ENCODE data around the gene HECW1. TPM values are rescaled to one million over a fixed set of nuclear protein-coding genes. Genes with fewer than 3 reads are reported as not detected.
A peak's percentile ranks its signal among the peaks of the same experiment; 100 is the strongest.

The HECW1 gene
- polyA plus RNA-seq, 2 of the 4 experiments (the other 2 are of a cell fraction), result 11.3 TPM

DNA sequence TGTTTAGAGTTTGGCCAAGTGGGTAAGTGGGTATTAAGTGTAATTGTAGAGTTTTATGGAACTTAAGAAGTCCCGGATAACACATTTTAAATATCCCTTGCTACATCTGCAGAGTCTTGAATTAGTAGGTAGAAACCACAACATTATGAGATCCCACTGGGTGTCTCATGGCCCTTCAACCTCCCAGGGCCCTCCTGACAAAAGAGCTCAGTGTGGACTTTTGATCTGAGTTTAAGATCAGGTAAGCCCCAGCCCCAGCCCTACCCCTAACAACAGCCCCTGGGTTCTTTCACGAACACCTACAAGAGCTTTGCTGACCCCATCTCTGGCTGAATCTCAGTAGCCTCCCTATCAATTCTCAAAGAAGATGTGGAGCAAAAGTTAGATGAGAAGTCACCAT, 405.0 kb downstream of the HECW1 start (continued):
- TF ChIP-seq MAZ (IDR thresholded peaks at IDR 0.05; ENCODE audit: borderline replicate concordance, low read depth, low read length), result no peak
- no peak for TF ChIP-seq CHD4 (IDR thresholded peaks at IDR 0.05; ENCODE audit: borderline replicate concordance)
- TF ChIP-seq MAFK (IDR thresholded peaks at IDR 0.05; ENCODE audit: partially characterized antibody), result no peak
- TF ChIP-seq HEYL (CRISPR knock-in tag; IDR thresholded peaks at IDR 0.05), result no peak
- TF ChIP-seq ZSCAN20 (CRISPR knock-in tag; IDR thresholded peaks at IDR 0.05), result no peak
- no peak for TF ChIP-seq CHD2 (IDR thresholded peaks at IDR 0.05; ENCODE audit: low read length, partially characterized antibody)
- no peak for TF ChIP-seq ZNF302 (CRISPR knock-in tag; IDR thresholded peaks at IDR 0.05)
- TF ChIP-seq, protein P1, sequence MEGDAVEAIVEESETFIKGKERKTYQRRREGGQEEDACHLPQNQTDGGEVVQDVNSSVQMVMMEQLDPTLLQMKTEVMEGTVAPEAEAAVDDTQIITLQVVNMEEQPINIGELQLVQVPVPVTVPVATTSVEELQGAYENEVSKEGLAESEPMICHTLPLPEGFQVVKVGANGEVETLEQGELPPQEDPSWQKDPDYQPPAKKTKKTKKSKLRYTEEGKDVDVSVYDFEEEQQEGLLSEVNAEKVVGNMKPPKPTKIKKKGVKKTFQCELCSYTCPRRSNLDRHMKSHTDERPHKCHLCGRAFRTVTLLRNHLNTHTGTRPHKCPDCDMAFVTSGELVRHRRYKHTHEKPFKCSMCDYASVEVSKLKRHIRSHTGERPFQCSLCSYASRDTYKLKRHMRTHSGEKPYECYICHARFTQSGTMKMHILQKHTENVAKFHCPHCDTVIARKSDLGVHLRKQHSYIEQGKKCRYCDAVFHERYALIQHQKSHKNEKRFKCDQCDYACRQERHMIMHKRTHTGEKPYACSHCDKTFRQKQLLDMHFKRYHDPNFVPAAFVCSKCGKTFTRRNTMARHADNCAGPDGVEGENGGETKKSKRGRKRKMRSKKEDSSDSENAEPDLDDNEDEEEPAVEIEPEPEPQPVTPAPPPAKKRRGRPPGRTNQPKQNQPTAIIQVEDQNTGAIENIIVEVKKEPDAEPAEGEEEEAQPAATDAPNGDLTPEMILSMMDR (IDR thresholded peaks at IDR 0.05), result no peak
- no peak for TF ChIP-seq RCOR1 (IDR thresholded peaks at IDR 0.05; ENCODE audit: low read depth, low read length)
- no peak for TF ChIP-seq EP300 (IDR thresholded peaks at IDR 0.05)
- TF ChIP-seq, protein P2, sequence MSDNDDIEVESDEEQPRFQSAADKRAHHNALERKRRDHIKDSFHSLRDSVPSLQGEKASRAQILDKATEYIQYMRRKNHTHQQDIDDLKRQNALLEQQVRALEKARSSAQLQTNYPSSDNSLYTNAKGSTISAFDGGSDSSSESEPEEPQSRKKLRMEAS (IDR thresholded peaks at IDR 0.05), result no peak

- no peak for FAIRE-seq
- ATAC-seq, result no peak
- Histone ChIP-seq H3K4me1 (peaks cover 14% of the 10 kb centered on the region), H3K4me3 (no peak overlapping the region), H3K4me2 (no peak overlapping the region), H3K27ac (no peak overlapping the region), H3K9me3 (no peaks in the 10 kb centered on the region)
- POLR2A ChIA-PET, result no interaction called here
- CTCF ChIA-PET, result interaction anchor here (0.8 to 1.2 kb wide), 5 partner anchors 11 to 318 kb away, joined by 3 to 7 read pairs (median 3); partner anchors contain the start of gene STK17A
- no peak for DNase-seq (ENCODE audit: low read depth in 1 of 2, low spot score in 1 of 2)
- 93% methylated on average over 8 of the region's 8 CpGs for WGBS (ENCODE audit: missing lambda C conversion rate)
- TF ChIP-seq GATA3 (IDR thresholded peaks at IDR 0.05; ENCODE audit: borderline replicate concordance) (no peak), SREBF2 (IDR thresholded peaks at IDR 0.05) (no peak), RFX5 (IDR thresholded peaks at IDR 0.05) (no peak), TP53 (CRISPR knock-in tag; IDR thresholded peaks at IDR 0.05) (no peak), POLR2A (IDR thresholded peaks at IDR 0.05; ENCODE audit: low read length) (no peak), EHMT2 (IDR thresholded peaks at IDR 0.05; ENCODE audit: low read depth) (no peak)
These were observed 407.8 kb downstream of the HECW1 start for GRCh38 chr7:43520201-43520600.

- Histone ChIP-seq H3K27ac (no peak overlapping the region), H3K4me1 (peaks cover 1% of the 10 kb centered on the region; the same call in 2 of the 3 replicates), H3K4me2 (no peak overlapping the region), H3K4me3 (no peak overlapping the region), H3K9me3 (no peaks in the 10 kb centered on the region)
- TF ChIP-seq POLR2AphosphoS2 (conservative IDR thresholded peaks at IDR 0.05; ENCODE audit: low read length), result no peak
- TF ChIP-seq ZC3H11A (IDR thresholded peaks at IDR 0.05), result no peak
- TF ChIP-seq HDAC2 (IDR thresholded peaks at IDR 0.05), result no peak
- no peak for TF ChIP-seq RAD21 (conservative IDR thresholded peaks at IDR 0.05 in 1 of 2, IDR thresholded peaks at IDR 0.05 in 1 of 2)
- TF ChIP-seq TP53 (CRISPR knock-in tag; IDR thresholded peaks at IDR 0.05), result no peak
- no peak for TF ChIP-seq EHF (CRISPR knock-in tag; IDR thresholded peaks at IDR 0.05)
- TF ChIP-seq PHF8 (IDR thresholded peaks at IDR 0.05; ENCODE audit: borderline replicate concordance, low read depth), result no peak
- FAIRE-seq, result no peak
- WGBS (ENCODE audit: missing lambda C conversion rate), result 81% methylated on average over 8 of the region's 8 CpGs
- DNase-seq (ENCODE audit: low read depth in 1 of 2, low spot score in 1 of 2), result no peak
- ChIA-PET POLR2A (no interaction called here), CTCF (interaction anchor here (0.7 to 1.4 kb wide), 4 partner anchors 9 to 219 kb away, joined by 3 read pairs; no protein-coding TSS in a partner anchor)
- ATAC-seq, result peak in 1 of 2 experiments; percentile 33; a peak in 2 of 6 replicates
These were observed 410.1 kb downstream of the HECW1 start for GRCh38 chr7:43522406-43523156.
